ENCODE measurements around the gene ANAPC4. TPM values are rescaled to one million over a fixed set of nuclear protein-coding genes. Genes with fewer than 3 reads are reported as not detected.

ANAPC4 gene
- total and polyA plus RNA-seq, 7 donors, result 9.0 to 20.1 (median 13.5) TPM

DNA sequence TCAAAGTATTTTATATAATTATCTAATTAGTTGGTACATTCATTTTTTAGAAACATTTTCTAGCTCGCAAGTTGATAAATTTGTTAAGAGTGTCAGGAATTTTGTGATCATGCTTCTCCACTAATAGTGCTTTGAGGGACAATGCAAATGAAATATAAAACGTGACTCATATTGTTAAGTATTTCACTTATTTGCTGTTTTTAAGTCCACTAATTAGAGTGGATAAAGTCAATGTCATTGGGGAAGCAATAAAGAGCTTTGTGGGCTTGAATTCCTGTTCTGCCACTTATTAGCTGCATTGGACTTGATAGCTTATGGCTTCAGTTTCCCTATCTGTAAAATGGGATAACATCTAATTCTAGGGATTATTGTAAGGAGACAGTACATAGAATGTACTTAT lies 26.5 kb upstream of the ANAPC4 start:
- Histone ChIP-seq H3K4me3 (no peak overlapping the region), H3K4me1 (no peaks in the 10 kb centered on the region), H3K9me3 (no peaks in the 10 kb centered on the region), H3K36me3 (ENCODE audit: insufficient read depth in 1 of 2, low read depth in 1 of 2) (peaks cover 0 to 42% of the 10 kb centered on the region in 2 donors), H3K27me3 (ENCODE audit: insufficient read depth in 3 of 3, low read length in 2 of 3) (no peaks in the 10 kb centered on the region), H3K27ac (no peak overlapping the region)
- TF ChIP-seq, protein P1, sequence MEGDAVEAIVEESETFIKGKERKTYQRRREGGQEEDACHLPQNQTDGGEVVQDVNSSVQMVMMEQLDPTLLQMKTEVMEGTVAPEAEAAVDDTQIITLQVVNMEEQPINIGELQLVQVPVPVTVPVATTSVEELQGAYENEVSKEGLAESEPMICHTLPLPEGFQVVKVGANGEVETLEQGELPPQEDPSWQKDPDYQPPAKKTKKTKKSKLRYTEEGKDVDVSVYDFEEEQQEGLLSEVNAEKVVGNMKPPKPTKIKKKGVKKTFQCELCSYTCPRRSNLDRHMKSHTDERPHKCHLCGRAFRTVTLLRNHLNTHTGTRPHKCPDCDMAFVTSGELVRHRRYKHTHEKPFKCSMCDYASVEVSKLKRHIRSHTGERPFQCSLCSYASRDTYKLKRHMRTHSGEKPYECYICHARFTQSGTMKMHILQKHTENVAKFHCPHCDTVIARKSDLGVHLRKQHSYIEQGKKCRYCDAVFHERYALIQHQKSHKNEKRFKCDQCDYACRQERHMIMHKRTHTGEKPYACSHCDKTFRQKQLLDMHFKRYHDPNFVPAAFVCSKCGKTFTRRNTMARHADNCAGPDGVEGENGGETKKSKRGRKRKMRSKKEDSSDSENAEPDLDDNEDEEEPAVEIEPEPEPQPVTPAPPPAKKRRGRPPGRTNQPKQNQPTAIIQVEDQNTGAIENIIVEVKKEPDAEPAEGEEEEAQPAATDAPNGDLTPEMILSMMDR (IDR thresholded peaks at IDR 0.05), result no peak
- WGBS, 3 donors, result 91 to 97% (median 91%) methylated on average over 2 of the region's 2 CpGs
- no peak for DNase-seq
- intact Hi-C loops (cut with DNase I), result no loop called here
- no peak for ATAC-seq

DNA sequence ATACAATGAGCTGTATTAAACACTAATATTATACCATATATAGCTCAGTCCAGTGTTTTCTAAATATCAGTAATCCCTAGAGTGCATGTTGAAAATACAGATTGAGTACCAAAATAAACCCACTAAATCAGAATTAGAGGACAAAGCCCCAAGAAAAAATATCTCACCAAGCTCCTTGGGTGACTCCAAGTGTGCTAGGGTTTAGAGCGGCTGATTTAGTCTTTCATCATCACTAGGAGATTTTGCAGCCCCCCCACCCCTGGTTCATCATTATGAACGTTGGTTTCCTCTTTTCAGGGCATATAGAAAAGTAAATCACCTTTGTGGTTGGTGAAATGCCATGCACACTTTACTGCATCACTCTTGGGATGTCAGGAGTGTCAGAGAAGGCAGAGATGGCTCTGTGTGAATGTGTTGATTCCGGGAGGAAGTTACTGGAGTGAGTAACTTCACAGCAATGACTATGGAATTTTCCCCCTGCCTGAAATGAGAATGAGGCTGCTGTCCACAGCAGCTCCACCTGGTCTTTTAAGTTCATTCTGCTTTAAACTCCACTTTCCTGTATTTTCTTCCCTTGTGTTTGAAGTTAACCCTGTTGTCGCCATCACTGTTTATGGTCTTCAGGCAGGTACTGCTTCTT lies 25.2 kb upstream of the ANAPC4 start:
- Histone ChIP-seq H3K4me1 (no peaks in the 10 kb centered on the region), H3K9me3 (no peaks in the 10 kb centered on the region), H3K4me3 (no peak overlapping the region), H3K27me3 (ENCODE audit: insufficient read depth in 3 of 3, low read length in 2 of 3) (no peaks in the 10 kb centered on the region), H3K27ac (no peak overlapping the region), H3K36me3 (ENCODE audit: insufficient read depth in 1 of 2, low read depth in 1 of 2) (peaks cover 0 to 52% of the 10 kb centered on the region in 2 donors)
- intact Hi-C loops (cut with DNase I), result no loop called here
- TF ChIP-seq, protein P1 (IDR thresholded peaks at IDR 0.05), result no peak
- DNase-seq (no peak), ATAC-seq (no peak)
- 84 to 93% (median 85%) methylated on average over 4 of the region's 4 CpGs for WGBS, 3 donors

DNA sequence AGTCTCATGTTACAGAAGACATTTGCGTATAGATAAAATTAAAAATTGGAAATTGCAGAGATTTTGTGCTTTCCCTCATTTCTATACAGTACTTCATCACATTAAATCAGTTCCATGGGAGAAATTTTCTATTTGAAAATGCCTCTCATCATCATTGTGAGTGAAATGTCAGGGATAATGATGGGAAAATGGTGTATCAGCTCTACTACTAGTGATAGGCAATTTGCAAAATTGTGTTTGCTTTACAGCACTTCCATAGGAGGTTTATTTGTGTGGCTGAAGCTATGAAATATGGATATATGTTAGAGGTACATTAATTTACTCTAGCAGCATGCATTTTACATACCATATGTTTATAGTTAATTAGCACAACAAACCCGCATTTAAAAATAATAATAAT lies 21.0 kb upstream of the ANAPC4 start:
- Histone ChIP-seq H3K36me3 (ENCODE audit: insufficient read depth in 1 of 2, low read depth in 1 of 2) (peaks cover 0 to 41% of the 10 kb centered on the region in 2 donors), H3K4me1 (no peaks in the 10 kb centered on the region), H3K9me3 (no peaks in the 10 kb centered on the region), H3K4me3 (no peak overlapping the region), H3K27me3 (ENCODE audit: insufficient read depth in 3 of 3, low read length in 2 of 3) (no peaks in the 10 kb centered on the region), H3K27ac (no peak overlapping the region)
- ATAC-seq (no peak), DNase-seq (no peak)
- intact Hi-C loops (cut with DNase I), result no loop called here
- WGBS, 3 donors, result 96 to 99% (median 98%) methylated on average over 2 of the region's 2 CpGs
- TF ChIP-seq, protein P1 (IDR thresholded peaks at IDR 0.05), result no peak

DNA sequence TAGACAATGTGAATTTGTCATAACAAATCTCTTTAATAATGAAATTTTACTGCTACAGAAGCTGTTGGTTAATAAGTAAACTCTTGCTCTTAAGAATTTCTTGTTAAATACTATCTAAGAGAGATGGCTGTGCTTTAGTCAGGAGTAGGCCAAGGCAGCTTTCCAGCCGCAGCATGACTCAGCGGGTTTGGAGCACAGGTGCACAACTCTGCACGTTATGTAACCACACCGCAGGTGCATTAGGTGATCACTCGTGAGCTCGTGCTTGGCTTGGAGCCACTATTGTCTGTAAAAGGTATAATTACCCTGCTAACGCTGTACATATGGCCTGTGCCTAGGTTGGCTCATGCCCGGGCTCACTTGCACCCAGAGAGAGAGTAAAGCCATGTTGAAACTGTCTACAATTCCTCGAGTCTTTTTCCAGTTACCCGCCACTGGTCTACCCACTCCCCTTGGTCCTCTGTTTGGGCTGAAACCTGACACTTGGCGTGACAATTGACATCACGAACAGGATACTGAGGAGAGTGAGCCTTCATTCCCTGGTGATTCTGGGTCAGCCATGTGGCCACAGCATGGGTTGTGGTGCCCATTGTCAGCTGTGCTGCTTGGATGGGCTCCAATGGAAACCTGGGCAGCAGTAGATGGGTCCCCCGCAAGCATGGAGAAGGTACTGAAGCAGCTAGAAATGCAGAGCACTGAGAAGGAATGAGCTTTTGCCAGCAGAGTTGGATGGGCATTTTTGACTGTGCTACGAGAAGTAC lies 18.4 kb upstream of the ANAPC4 start:
- TF ChIP-seq, protein P1 (IDR thresholded peaks at IDR 0.05), result no peak
- Histone ChIP-seq H3K4me1 (no peaks in the 10 kb centered on the region), H3K27ac (no peak overlapping the region), H3K4me3 (no peak overlapping the region), H3K36me3 (ENCODE audit: insufficient read depth in 1 of 2, low read depth in 1 of 2) (peaks cover 0 to 42% of the 10 kb centered on the region in 2 donors), H3K27me3 (ENCODE audit: insufficient read depth in 3 of 3, low read length in 2 of 3) (no peaks in the 10 kb centered on the region), H3K9me3 (no peaks in the 10 kb centered on the region)
- intact Hi-C loops (cut with DNase I), result no loop called here
- DNase-seq, result no peak
- WGBS, 3 donors, result 80 to 87% (median 82%) methylated on average over 14 of the region's 14 CpGs
- no peak for ATAC-seq
